Posterior vena cava (tissue), 2 donors: Measurements from ENCODE around the gene FOXO6. TPM values are rescaled to one million over a fixed set of nuclear protein-coding genes. Genes with fewer than 3 reads are reported as not detected.

Experiments used
- DNase-seq: peaks from one replicate; pipeline ENCODE4 v3.0.0-alpha.2; 2020; ENCODE audit warnings: low spot score
- intact Hi-C, 2 donors: fragments of 100-400 bp; cut with DNase I; formaldehyde crosslinking; loops; one replicate each; pipeline versions ENCODE4 v1.14.1 to v1.14.2; 2022 to 2023
- long read RNA-seq, 2 donors: library from polyadenylated mRNA; unstranded; transcript quantifications; one replicate each; pipeline ENCODE4 v2.0.0, GENCODE V29; 2020 to 2021
- total RNA-seq, 2 donors: library from RNA; stranded (reverse); fragmentation: NEBNext Ultra II Directional; extraction: Animal tissue kit (Norgen Biotek cat#: 25700); gene quantifications; one replicate each; pipeline ENCODE4 v1.2.1, GENCODE V29; 2021
- donor health status: DM: yes; HTN: yes; CAD: no.
- donor health status: DM: yes; HTN: yes; CAD: no.

FOXO6 gene
- under 1 TPM; 0.62 to 0.83 TPM for total RNA-seq
- long read RNA-seq, donor 1, partial matches to known transcripts, result 0 of 1 reads
- long read RNA-seq, donor 1, other reads (novel, unspliced or antisense), result 1 of 1 reads
- long read RNA-seq, donor 2, result 0 reads

- intact Hi-C loops, result loop anchor here in 1 of 2 donors (5.0 kb wide), 1 partner anchor 564 kb away; no protein-coding TSS in a partner anchor
These were observed at the start of gene FOXO6 for GRCh38 chr1:41360786-41361494. TSS of gene FOXO6 (plus strand) at chr1:41361434.

GRCh38 chr1:41312991-41313645, 48.1 kb upstream of the FOXO6 start:
- intact Hi-C loops, result no loop called here
- DNase-seq, result no peak

More at GRCh38 chr1:41360786-41361494, at the start of gene FOXO6:
- peak; percentile 99 for DNase-seq

GRCh38 chr1:41313661-41314131, 47.5 kb upstream of the FOXO6 start:
- DNase-seq, result no peak
- intact Hi-C loops, result no loop called here

GRCh38 chr1:41314376-41315145, 46.7 kb upstream of the FOXO6 start:
- intact Hi-C loops, result no loop called here
- DNase-seq, result no peak

GRCh38 chr1:41315146-41315822, 46.0 kb upstream of the FOXO6 start:
- DNase-seq, result no peak
- intact Hi-C loops, result no loop called here

GRCh38 chr1:41315871-41316270, 45.4 kb upstream of the FOXO6 start:
- intact Hi-C loops, result no loop called here
- no peak for DNase-seq

- intact Hi-C loops, result no loop called here
- DNase-seq, result peak; percentile 41
These were observed 43.9 kb upstream of the FOXO6 start for GRCh38 chr1:41317361-41317760.

GRCh38 chr1:41318135-41318534, 43.1 kb upstream of the FOXO6 start:
- intact Hi-C loops, result no loop called here
- peak; percentile 67 for DNase-seq

GRCh38 chr1:41319106-41319755, 42.0 kb upstream of the FOXO6 start:
- intact Hi-C loops, result no loop called here
- DNase-seq, result peak; percentile 62

- peak; percentile 79 for DNase-seq
- intact Hi-C loops, result no loop called here
These were observed 41.2 kb upstream of the FOXO6 start for GRCh38 chr1:41319807-41320711.

GRCh38 chr1:41320895-41321676, 40.1 kb upstream of the FOXO6 start:
- intact Hi-C loops, result no loop called here
- peak; percentile 74 for DNase-seq

GRCh38 chr1:41322101-41322661, 39.1 kb upstream of the FOXO6 start:
- intact Hi-C loops, result no loop called here
- DNase-seq, result peak; percentile 49

- intact Hi-C loops, result no loop called here
- peak; percentile 59 for DNase-seq
These were observed 38.4 kb upstream of the FOXO6 start for GRCh38 chr1:41322835-41323234.

- intact Hi-C loops, result no loop called here
- DNase-seq, result peak; percentile 23
These were observed 38.0 kb upstream of the FOXO6 start for GRCh38 chr1:41323243-41323642.

- intact Hi-C loops, result no loop called here
- peak; percentile 32 for DNase-seq
These were observed 35.4 kb upstream of the FOXO6 start for GRCh38 chr1:41325801-41326200.

- intact Hi-C loops, result no loop called here
- DNase-seq, result peak; percentile 35
These were observed 33.7 kb upstream of the FOXO6 start for GRCh38 chr1:41327383-41327999.
